Measurements from ENCODE around the gene DMRTA1. TPM values are rescaled to one million over a fixed set of nuclear protein-coding genes. Genes with fewer than 3 reads are reported as not detected.
"Not testable (repeated sequence)": the region's sequence is repeated elsewhere in the genome, so short reads cannot be mapped to it uniquely, and the experiment has no call there.

The DMRTA1 gene
- total RNA-seq, 1 donor from 2014 or later, result not detected

- ChIA-PET POLR2A (no interaction called here), CTCF (no interaction called here)
- no peak for TF ChIP-seq CTCF (IDR thresholded peaks at IDR 0.05)
- Mint-ChIP-seq H3K27me3 (peaks cover 4% of the 10 kb centered on the region), H3K9me3 (no peaks in the 10 kb centered on the region), H3K4me3 (no peak overlapping the region), H3K4me1 (no peaks in the 10 kb centered on the region), H3K36me3 (ENCODE audit: low read depth) (no peaks in the 10 kb centered on the region), H3K27ac (no peak overlapping the region)
- intact Hi-C loops (cut with micrococcal nuclease), result no loop called here
- no peak for ATAC-seq (ENCODE audit: low read depth)
- DNase-seq, result no peak
These were observed 12.9 kb upstream of the DMRTA1 start for GRCh38 chr9:22433691-22434090.

DNA sequence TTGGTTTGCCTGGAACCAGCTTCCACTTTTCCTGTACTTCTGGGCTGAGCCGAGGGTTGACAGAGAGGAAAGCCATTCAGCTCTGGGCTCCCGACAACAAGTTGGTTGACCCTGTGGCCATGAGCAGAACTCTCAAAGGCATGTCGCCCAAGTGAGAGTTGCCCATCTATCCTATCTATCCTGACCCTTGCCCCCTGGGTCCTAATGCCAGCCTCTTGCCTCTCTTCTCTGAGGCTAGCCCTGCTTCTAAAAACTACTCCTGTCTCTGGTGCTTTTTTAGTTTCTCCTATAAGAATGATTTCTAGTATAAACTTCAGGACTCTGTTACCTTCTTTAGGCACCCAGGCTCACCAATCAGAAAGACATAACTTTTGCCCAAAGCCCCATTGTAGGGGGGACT lies 11.4 kb upstream of the DMRTA1 start:
- H3K27ac Mint-ChIP-seq; intact Hi-C loops (cut with micrococcal nuclease); H3K4me3 Mint-ChIP-seq; H3K36me3 Mint-ChIP-seq (ENCODE audit: low read depth); H3K27me3 Mint-ChIP-seq; POLR2A ChIA-PET; H3K4me1 Mint-ChIP-seq; H3K9me3 Mint-ChIP-seq; CTCF ChIA-PET; DNase-seq; ATAC-seq (ENCODE audit: low read depth): not testable (repeated sequence)

DNA sequence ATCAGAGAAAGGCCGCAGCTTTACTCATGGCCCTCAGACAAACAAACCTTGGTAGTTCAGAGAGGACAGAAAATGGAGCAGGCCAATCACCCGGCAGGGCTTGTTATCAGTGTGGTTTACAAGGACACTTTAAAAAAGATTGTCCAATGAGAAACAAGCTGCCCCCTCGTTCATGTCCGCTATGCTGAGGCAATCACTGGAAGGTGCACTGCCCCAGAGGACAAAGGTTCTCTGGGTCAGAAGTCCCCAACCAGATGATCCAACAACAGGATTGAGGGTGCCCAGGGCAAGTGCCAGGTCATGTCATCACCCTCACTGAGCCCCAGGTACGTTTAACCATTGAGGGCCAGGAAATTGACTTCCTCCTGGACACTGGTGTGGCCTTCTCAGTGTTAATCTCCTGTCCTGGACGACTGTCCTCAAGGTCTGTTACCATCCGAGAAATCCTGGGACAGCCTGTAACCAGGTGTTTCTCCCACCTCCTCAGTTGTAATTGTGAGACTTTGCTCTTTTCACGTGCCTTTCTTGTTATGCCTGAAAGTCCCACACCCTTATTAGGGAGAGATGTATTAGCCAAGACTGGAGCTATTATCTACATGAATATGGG lies 9.1 kb upstream of the DMRTA1 start:
- intact Hi-C loops (cut with micrococcal nuclease); DNase-seq; H3K4me1 Mint-ChIP-seq; H3K4me3 Mint-ChIP-seq; H3K9me3 Mint-ChIP-seq; CTCF ChIA-PET; H3K36me3 Mint-ChIP-seq (ENCODE audit: low read depth); H3K27ac Mint-ChIP-seq; ATAC-seq (ENCODE audit: low read depth); POLR2A ChIA-PET; H3K27me3 Mint-ChIP-seq: not testable (repeated sequence)

- Mint-ChIP-seq H3K27me3 (peaks cover 12% of the 10 kb centered on the region), H3K4me1 (no peaks in the 10 kb centered on the region), H3K36me3 (ENCODE audit: low read depth) (no peaks in the 10 kb centered on the region), H3K27ac (no peak overlapping the region), H3K9me3 (peaks cover 7% of the 10 kb centered on the region), H3K4me3 (no peak overlapping the region)
- DNase-seq (no peak), ATAC-seq (ENCODE audit: low read depth) (no peak)
- no peak for TF ChIP-seq CTCF (IDR thresholded peaks at IDR 0.05)
- CTCF ChIA-PET, result interaction anchor here (0.7 kb wide), 1 partner anchor 12 kb away, joined by 3 read pairs; no protein-coding TSS in a partner anchor
- POLR2A ChIA-PET, result no interaction called here
- intact Hi-C loops (cut with micrococcal nuclease), result loop anchor here (10.0 kb wide), 1 partner anchor 56 kb away; no protein-coding TSS in a partner anchor
These were observed 5.8 kb upstream of the DMRTA1 start for GRCh38 chr9:22440841-22441240.

- H3K4me1 Mint-ChIP-seq, result peaks cover 11% of the 10 kb centered on the region
- ATAC-seq (ENCODE audit: low read depth) (peak; percentile 79), DNase-seq (peak; percentile 42)
- ChIA-PET POLR2A (no interaction called here), CTCF (no interaction called here)
- H3K4me3 Mint-ChIP-seq, result peak overlapping the region; percentile 60
- TF ChIP-seq CTCF (IDR thresholded peaks at IDR 0.05), result no peak
- intact Hi-C loops (cut with micrococcal nuclease), result loop anchor here (10.0 kb wide), 1 partner anchor 62 kb away; no protein-coding TSS in a partner anchor
- H3K27me3 Mint-ChIP-seq, result peaks cover 41% of the 10 kb centered on the region
- H3K27ac Mint-ChIP-seq, result no peak overlapping the region
- no peaks in the 10 kb centered on the region for H3K36me3 Mint-ChIP-seq (ENCODE audit: low read depth)
- no peaks in the 10 kb centered on the region for H3K9me3 Mint-ChIP-seq
These were observed 460 bp downstream of the DMRTA1 start for GRCh38 chr9:22446950-22447617.

DNA sequence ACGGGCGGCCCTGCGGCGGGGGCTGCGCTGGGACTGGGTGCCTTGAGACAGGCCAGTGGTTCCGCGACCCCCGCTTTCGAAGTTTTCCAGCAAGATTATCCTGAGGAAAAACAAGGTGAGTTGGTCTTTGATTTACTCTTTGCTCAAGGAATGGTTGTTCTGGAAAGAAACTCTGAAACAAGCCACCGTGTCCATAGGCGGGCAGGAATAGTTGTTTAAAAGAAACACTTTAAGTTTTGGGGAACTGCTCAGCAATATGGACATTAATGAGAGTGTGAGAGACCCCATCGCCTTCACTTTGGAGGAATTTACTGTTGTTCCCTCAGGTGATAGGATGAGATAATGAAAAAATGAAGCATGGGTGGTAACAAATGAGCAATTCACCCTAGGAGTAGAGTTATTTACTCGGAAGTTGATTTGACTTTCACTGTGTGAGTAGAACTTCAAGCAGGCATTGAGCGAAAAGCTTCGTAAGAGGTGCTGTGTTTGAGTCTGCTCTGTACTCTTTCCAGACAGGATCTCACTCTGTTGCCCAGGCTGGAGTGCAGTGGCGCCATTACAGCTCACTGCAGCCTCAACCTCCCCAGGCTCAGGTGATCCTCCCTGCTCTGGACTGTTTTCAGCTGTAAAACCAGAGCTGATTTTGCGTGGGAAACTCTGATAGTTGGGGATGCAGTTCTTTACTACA lies 1.1 kb downstream of the DMRTA1 start:
- Mint-ChIP-seq H3K27me3 (peaks cover 43% of the 10 kb centered on the region), H3K36me3 (ENCODE audit: low read depth) (no peaks in the 10 kb centered on the region), H3K4me3 (peak overlapping the region; percentile 52), H3K4me1 (peaks cover 12% of the 10 kb centered on the region), H3K9me3 (no peaks in the 10 kb centered on the region), H3K27ac (no peak overlapping the region)
- no peak for ATAC-seq (ENCODE audit: low read depth)
- intact Hi-C loops (cut with micrococcal nuclease), result loop anchor here (10.0 kb wide), 1 partner anchor 63 kb away; no protein-coding TSS in a partner anchor
- CTCF ChIA-PET, result interaction anchor here (0.6 to 1.5 kb wide), 3 partner anchors 203 to 634 kb away, joined by 3 to 8 read pairs (median 3); no protein-coding TSS in a partner anchor
- DNase-seq, result no peak
- no peak for TF ChIP-seq CTCF (IDR thresholded peaks at IDR 0.05)
- POLR2A ChIA-PET, result no interaction called here

All from activated B cell treated with CpG ODN at 0.5 μM for 24 hours (primary cell).